B cell (primary cell): ENCODE measurements around the gene EMX1. TPM values are rescaled to one million over a fixed set of nuclear protein-coding genes. Genes with fewer than 3 reads are reported as not detected.

ENCODE experiments used
- ATAC-seq: fragments of 200-7000 bp; cut with Tn5 transposase; one replicate; pipeline ENCODE4 v1.10.0; 2021; ENCODE audit warnings: low read depth, mild to moderate bottlenecking, moderate number of reproducible peaks, moderate library complexity
- CTCF ChIA-PET: fragments of 350-600 bp; sonication (Branson Sonifier 250); formaldehyde crosslinking; loops from one replicate; lab custom pipeline; 2021; ENCODE audit warnings: antibody characterized with exemption, inconsistent platforms; lab: Charles Lee
- POLR2A ChIA-PET: fragments of 350-600 bp; sonication (Branson Sonifier 250); formaldehyde crosslinking; loops from one replicate; lab custom pipeline; 2021; ENCODE audit warnings: antibody characterized with exemption; lab: Charles Lee
- DNase-seq: peaks from one replicate; pipeline ENCODE4 v3.0.0; 2013
- H2AFZ ChIP-seq: 2 replicates; pipeline ENCODE4 v1.6.1; 2012; ENCODE audit warnings: mild to moderate bottlenecking, low read depth, low read length; ENCODE audit not compliant: insufficient read depth, poor library complexity, severe bottlenecking
- H3K27ac ChIP-seq, 2 donors: 1 replicate in 1 of 2; 2 replicates in 1 of 2; pipeline ENCODE4 v1.5.1; 2012 to 2013; ENCODE audit warnings: low read length in 2 of 2, mild to moderate bottlenecking in 2 of 2, moderate library complexity in 1 of 2
- H3K27me3 ChIP-seq, 4 experiments: fragments of 200-600 bp in 1 of 4; sonication (generic) in 1 of 4; replicated peaks in 1 of 4; 1 replicate in 2 of 4; 2 replicates in 2 of 4; pipeline versions ENCODE4 v1.6.1 to v1.7.0; 2013 to 2016; ENCODE audit warnings: low read length in 3 of 4, mild to moderate bottlenecking in 2 of 4, mixed read lengths in 1 of 4, moderate library complexity in 1 of 4; ENCODE audit not compliant: insufficient read depth in 4 of 4, control insufficient read depth in 3 of 4; ENCODE audit errors: control extremely low read depth in 1 of 4
- H3K36me3 ChIP-seq, 2 experiments: replicated peaks in 1 of 2; 1 replicate in 1 of 2; 2 replicates in 1 of 2; pipeline versions ENCODE4 v1.6.1 to v1.7.1; 2013; ENCODE audit warnings: low read length in 1 of 2; ENCODE audit not compliant: insufficient read depth in 2 of 2, control insufficient read depth in 1 of 2; ENCODE audit errors: control extremely low read depth in 1 of 2, extremely low read depth in 1 of 2
- H3K4me1 ChIP-seq, 2 donors: fragments of 200-600 bp in 1 of 2; sonication (generic) in 1 of 2; 1 replicate in 1 of 2; 2 replicates in 1 of 2; pipeline versions ENCODE4 v1.5.1 to v1.6.1; 2013 to 2017; ENCODE audit warnings: low read length in 2 of 2; ENCODE audit not compliant: control insufficient read depth in 2 of 2, insufficient read depth in 2 of 2
- H3K4me2 ChIP-seq: replicated peaks from 2 replicates; pipeline ENCODE3; 2012; ENCODE audit warnings: mild to moderate bottlenecking, low read depth, low read length; ENCODE audit not compliant: poor library complexity, severe bottlenecking
- H3K4me3 ChIP-seq, 5 experiments: fragments of 200-600 bp in 1 of 5; sonication (generic) in 1 of 5; 1 replicate in 3 of 5; 2 replicates in 2 of 5; pipeline versions ENCODE4 v1.5.1 to v1.7.0; 2011 to 2016; ENCODE audit warnings: low read length in 4 of 5, mild to moderate bottlenecking in 4 of 5, low read depth in 2 of 5, control low read depth in 1 of 5, moderate library complexity in 1 of 5; ENCODE audit not compliant: insufficient read depth in 1 of 5; ENCODE audit errors: control extremely low read depth in 1 of 5, extremely low read depth in 1 of 5
- H3K79me2 ChIP-seq: fragments of 200-600 bp; sonication (generic); one replicate; pipeline ENCODE4 v1.6.0; 2016; ENCODE audit warnings: low read length; ENCODE audit not compliant: control insufficient read depth, insufficient read depth
- H3K9ac ChIP-seq: fragments of 200-600 bp; sonication (generic); 2 replicates; pipeline ENCODE4 v1.6.1; 2017; ENCODE audit warnings: mild to moderate bottlenecking, low read length, moderate library complexity
- H3K9me3 ChIP-seq, 3 donors: one replicate each; pipeline versions ENCODE4 v1.6.1 to v1.7.1; 2013; ENCODE audit warnings: low read length in 2 of 3; ENCODE audit not compliant: control insufficient read depth in 2 of 3, insufficient read depth in 1 of 3; ENCODE audit errors: control extremely low read depth in 1 of 3
- H4K20me1 ChIP-seq: 2 replicates; pipeline ENCODE4 v1.6.0; 2012; ENCODE audit warnings: mild to moderate bottlenecking, low read length; ENCODE audit not compliant: insufficient read depth, control insufficient read depth, poor library complexity, severe bottlenecking
- H3K27ac Mint-ChIP-seq: one replicate; pipeline ENCODE4 v1.8.0; 2021; ENCODE audit warnings: mixed read lengths
- H3K27me3 Mint-ChIP-seq: one replicate; pipeline ENCODE4 v1.8.0; 2021; ENCODE audit warnings: mixed read lengths
- H3K4me1 Mint-ChIP-seq: one replicate; pipeline ENCODE4 v1.8.0; 2021; ENCODE audit warnings: mixed read lengths
- H3K4me3 Mint-ChIP-seq: one replicate; pipeline ENCODE4 v1.8.0; 2021; ENCODE audit warnings: mixed read lengths
- H3K9me3 Mint-ChIP-seq: one replicate; pipeline ENCODE4 v1.8.0; 2022; ENCODE audit warnings: mixed read lengths; ENCODE audit not compliant: insufficient read depth
- EZH2 ChIP-seq: IDR thresholded peaks from 2 replicates; pipeline ENCODE4 v1.6.1; 2012; ENCODE audit warnings: borderline replicate concordance, low read depth, mild to moderate bottlenecking, moderate library complexity, low read length; ENCODE audit not compliant: insufficient read depth, poor library complexity, severe bottlenecking
- WGBS: methylation state at CpG from one replicate; pipeline ENCODE4 v1.1.5; 2013; ENCODE audit warnings: missing lambda C conversion rate; ENCODE audit not compliant: insufficient coverage; 5-methylcytosine and 5-hydroxymethylcytosine counted together
- intact Hi-C: fragments of 100-400 bp; cut with micrococcal nuclease; formaldehyde crosslinking; loops from one replicate; pipeline ENCODE4 v1.10.0; 2022
- polyA plus RNA-seq: library from polyadenylated mRNA; depleted of rRNA; stranded (reverse); fragments of >200 nt; gene quantifications from 2 replicates; pipeline ENCODE4 v1.2.3, GENCODE V29; 2012
- total RNA-seq, 2 donors: library from RNA; stranded (reverse); fragments of 120-200 nt in 1 of 2; gene quantifications; 1 replicate in 1 of 2; 2 replicates in 1 of 2; pipeline versions ENCODE4 v1.2.3 to v1.2.4, GENCODE V29; 2013 to 2022
- TF ChIP-seq, protein P1 (sequence below): fragments of 200-600 bp; IDR thresholded peaks from one replicate; pipeline ENCODE4 v1.8.0; 2022; ENCODE audit warnings: antibody characterized with exemption, mild to moderate bottlenecking

Gene EMX1
- total and polyA plus RNA-seq, 2 donors (not counting 1 experiment from before 2014, with no cell fraction given) = not detected

- no peak overlapping the region for H2AFZ ChIP-seq
- no peaks in the 10 kb centered on the region for H3K9me3 Mint-ChIP-seq
- CTCF ChIA-PET = no interaction called here
- H3K4me3 ChIP-seq = no peak overlapping the region
- H3K27ac Mint-ChIP-seq = no peak overlapping the region
- H3K79me2 ChIP-seq = no peaks in the 10 kb centered on the region
- H3K4me1 ChIP-seq = no peaks in the 10 kb centered on the region
- no peaks in the 10 kb centered on the region for H3K4me1 Mint-ChIP-seq
- H3K9ac ChIP-seq = no peak overlapping the region
- H3K4me2 ChIP-seq = no peak overlapping the region
- H3K27me3 Mint-ChIP-seq = no peaks in the 10 kb centered on the region
- TF ChIP-seq, protein P1, sequence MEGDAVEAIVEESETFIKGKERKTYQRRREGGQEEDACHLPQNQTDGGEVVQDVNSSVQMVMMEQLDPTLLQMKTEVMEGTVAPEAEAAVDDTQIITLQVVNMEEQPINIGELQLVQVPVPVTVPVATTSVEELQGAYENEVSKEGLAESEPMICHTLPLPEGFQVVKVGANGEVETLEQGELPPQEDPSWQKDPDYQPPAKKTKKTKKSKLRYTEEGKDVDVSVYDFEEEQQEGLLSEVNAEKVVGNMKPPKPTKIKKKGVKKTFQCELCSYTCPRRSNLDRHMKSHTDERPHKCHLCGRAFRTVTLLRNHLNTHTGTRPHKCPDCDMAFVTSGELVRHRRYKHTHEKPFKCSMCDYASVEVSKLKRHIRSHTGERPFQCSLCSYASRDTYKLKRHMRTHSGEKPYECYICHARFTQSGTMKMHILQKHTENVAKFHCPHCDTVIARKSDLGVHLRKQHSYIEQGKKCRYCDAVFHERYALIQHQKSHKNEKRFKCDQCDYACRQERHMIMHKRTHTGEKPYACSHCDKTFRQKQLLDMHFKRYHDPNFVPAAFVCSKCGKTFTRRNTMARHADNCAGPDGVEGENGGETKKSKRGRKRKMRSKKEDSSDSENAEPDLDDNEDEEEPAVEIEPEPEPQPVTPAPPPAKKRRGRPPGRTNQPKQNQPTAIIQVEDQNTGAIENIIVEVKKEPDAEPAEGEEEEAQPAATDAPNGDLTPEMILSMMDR = no peak
- no peak for TF ChIP-seq EZH2
- H4K20me1 ChIP-seq = no peaks in the 10 kb centered on the region
- no peaks in the 10 kb centered on the region for H3K36me3 ChIP-seq
- H3K4me3 Mint-ChIP-seq = no peak overlapping the region
- H3K27me3 ChIP-seq = no peaks in the 10 kb centered on the region
- DNase-seq (no peak), ATAC-seq (no peak)
- intact Hi-C loops = no loop called here
- POLR2A ChIA-PET = no interaction called here
- H3K27ac ChIP-seq = no peak overlapping the region
- H3K9me3 ChIP-seq = no peaks in the 10 kb centered on the region
- 95% methylated on average over 5 of the region's 8 CpGs for WGBS
These were observed 25.0 kb downstream of the EMX1 start for GRCh38 chr2:72942293-72942692.

GRCh38 chr2:72942881-72943418 lies 25.6 kb downstream of the EMX1 start:
- Histone ChIP-seq H3K27me3 (no peaks in the 10 kb centered on the region), H3K4me3 (no peak overlapping the region), H3K4me1 (no peaks in the 10 kb centered on the region), H3K9ac (no peak overlapping the region), H2AFZ (no peak overlapping the region), H3K79me2 (no peaks in the 10 kb centered on the region), H4K20me1 (no peaks in the 10 kb centered on the region), H3K4me2 (no peak overlapping the region), H3K9me3 (no peaks in the 10 kb centered on the region), H3K27ac (no peak overlapping the region), H3K36me3 (no peaks in the 10 kb centered on the region)
- Mint-ChIP-seq H3K9me3 (no peaks in the 10 kb centered on the region), H3K4me1 (no peaks in the 10 kb centered on the region), H3K27me3 (no peaks in the 10 kb centered on the region), H3K27ac (no peak overlapping the region), H3K4me3 (no peak overlapping the region)
- ChIA-PET POLR2A (no interaction called here), CTCF (no interaction called here)
- ATAC-seq = no peak
- DNase-seq = no peak
- intact Hi-C loops = no loop called here
- 96% methylated on average over 6 of the region's 8 CpGs for WGBS
- no peak for TF ChIP-seq EZH2
- TF ChIP-seq, protein P1 = no peak
